GM21723 (cell line): ENCODE results near the gene MYH2.
"Not testable (repeated sequence)": the region's sequence is repeated elsewhere in the genome, so short reads cannot be mapped to it uniquely, and the experiment has no call there.

Source experiments
- ATAC-seq: cut with Tn5 transposase; IDR thresholded peaks from one replicate; pipeline ENCODE4 v1.9.1; 2021; ENCODE audit warnings: mild to moderate bottlenecking, moderate library complexity; ENCODE audit not compliant: unreplicated experiment

MYH2 gene

DNA sequence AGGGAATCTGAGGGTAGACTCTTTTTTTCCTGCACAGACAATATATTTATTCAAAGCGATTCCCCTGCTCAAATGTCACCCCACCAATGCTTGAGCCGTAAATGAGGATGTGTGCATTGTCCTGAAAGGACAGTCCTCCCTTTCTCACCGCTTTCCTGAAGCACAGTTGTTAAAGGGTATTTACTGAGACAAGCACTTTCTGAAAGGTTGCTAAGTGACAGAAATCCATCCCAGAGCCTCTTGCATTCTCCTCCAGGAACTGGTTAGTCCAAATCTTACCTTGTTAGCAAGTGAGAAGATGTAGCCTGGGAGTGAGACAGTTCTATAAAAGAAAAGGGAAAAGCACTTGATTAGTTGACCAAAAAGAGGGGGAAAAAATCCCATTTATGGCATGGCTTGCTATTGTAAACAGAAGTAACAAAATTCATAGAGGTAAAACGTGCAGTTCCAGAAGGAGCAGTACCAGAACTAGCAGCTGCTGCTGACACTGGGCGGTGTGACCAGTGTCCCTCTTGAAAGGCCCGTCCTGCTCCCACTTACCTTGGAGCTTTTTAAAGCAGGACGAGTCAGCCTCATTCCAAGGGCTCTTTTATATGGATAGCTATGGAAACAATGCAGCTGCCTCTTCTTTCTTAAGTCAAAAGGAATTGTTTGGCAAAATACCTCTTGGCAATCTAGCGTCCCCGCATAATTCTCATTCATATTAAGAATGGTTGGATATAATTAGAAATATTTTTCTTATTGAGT is at the start of gene MYH2:
TSS of gene MYH2 (minus strand) at position 563 of the 747 bp plus-strand sequence. CDS start 1,738 bp downstream, outside the sequence.
- no peak for ATAC-seq

DNA sequence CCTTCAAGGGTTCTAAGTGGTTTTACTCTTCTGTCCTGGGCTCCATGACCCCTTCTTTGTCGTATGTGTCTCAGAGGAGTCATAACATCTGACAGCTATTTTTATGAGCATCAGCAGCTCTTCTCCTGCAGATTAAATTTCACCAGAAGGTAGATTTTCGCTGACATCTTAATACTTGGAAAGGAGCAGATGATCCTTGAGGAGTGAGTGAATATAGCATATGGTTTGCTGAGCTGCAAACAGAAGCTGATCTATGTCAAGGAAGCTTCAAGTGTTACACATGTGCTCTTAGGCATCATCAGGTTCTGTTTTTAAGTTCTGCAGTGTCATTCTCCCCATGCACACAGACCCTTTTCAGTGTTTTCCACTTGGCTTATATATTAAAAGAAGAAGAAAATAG is 49.2 kb upstream of the MYH2 start:
- ATAC-seq: no peak

DNA sequence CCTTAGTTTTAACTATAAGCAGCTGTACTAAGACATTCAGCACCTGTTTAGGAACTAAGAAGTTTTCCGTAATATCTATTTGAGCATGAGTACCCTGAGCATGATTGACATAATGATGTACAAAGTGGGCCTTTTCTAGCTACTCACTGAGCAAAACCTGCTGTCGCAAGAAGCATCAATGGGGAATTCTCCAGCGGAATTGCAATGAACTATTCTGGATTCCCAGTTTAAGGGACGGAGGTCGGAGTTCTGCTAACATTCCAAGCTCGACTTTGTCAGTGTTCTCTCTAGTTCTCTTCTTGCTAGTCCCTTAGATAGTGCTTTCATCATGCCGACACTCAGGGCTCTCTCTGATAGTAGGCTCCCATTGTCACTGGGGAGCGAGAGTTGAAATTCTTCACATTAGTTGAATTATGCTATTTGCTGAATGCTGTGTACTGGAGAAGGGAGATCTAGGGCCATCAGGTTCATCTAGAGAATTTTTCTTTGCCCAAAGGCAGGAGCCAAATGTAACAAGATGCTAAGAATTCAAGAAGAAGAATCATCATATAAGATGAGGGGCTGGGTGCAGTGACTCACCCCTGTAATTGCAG is 40.2 kb upstream of the MYH2 start:
- no peak for ATAC-seq

DNA sequence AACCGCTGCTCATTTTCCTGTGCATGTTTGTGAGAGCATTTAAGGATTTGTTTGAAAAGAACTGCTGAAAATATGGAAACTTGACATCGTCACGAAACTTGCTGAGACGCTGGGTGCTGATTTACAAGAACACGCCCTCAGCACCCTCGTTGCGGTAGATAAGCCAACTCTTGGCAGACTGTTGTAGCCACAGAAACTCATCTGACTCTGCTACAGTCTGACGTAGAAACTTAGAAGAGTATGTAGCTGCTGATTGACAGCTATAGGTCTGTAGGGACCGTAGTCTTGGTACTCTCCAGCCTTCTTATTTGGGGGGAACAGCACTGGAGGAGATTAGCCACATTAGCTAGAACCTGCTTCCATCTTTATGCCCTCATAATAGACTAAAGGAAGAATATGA is 36.1 kb upstream of the MYH2 start:
- no peak for ATAC-seq

DNA sequence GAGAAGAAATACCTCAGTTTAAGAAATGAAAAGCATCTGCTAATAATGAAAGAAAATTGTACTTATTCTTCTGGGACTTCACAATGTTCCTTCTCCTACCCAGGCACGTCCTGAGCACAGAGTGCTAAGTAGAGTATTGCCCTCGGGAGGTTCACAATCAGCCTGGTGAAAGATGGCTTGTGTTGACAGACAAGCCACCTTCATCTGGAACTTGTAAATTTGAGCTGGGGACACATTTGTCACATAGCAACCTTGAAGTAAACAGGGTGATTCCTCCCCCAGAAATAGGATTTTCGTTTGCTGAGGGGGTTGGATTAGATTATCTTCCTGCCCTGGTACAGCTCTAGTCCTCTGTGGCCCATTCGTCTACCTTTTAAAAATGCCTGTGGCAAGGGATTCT is 34.4 kb upstream of the MYH2 start:
- ATAC-seq: no peak

DNA sequence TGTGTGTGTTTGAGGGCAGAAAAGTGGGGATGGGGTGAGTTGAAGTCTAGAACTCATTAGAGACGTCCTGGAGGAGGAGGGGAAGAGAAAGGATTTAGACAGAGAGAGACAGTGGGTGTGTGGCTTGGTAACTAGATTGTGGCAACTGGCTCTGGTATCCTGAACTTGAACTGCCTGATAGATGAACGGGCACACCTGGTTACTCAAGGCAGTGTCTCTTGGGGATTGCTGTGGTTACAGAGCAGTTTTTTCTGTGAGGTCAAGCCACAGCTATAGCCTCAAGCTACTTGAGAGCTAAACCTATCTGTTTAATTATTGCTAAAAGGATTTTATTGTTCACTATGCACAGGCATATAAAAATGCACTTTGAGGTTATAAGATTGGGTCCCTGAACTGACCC is 29.8 kb upstream of the MYH2 start:
- ATAC-seq: no peak

DNA sequence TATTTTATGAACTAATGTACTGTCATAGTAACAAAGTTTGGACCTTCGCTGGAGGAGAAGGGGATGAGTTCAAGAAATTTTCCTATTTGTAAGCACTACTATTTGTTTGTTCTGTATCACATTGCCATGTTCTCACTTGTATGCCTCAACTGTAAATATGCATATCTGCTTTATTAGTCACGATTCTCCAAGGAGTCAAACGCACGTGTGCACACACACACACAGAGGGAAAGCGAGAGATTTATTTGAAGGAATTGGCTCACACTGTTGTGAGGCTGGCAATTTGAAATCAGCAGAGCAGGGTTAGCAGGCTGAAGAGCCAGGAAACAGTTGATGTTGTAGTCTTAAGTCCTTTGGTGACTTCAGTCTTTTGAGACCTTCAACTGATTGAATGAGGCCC is 24.9 kb upstream of the MYH2 start:
- ATAC-seq: no peak

DNA sequence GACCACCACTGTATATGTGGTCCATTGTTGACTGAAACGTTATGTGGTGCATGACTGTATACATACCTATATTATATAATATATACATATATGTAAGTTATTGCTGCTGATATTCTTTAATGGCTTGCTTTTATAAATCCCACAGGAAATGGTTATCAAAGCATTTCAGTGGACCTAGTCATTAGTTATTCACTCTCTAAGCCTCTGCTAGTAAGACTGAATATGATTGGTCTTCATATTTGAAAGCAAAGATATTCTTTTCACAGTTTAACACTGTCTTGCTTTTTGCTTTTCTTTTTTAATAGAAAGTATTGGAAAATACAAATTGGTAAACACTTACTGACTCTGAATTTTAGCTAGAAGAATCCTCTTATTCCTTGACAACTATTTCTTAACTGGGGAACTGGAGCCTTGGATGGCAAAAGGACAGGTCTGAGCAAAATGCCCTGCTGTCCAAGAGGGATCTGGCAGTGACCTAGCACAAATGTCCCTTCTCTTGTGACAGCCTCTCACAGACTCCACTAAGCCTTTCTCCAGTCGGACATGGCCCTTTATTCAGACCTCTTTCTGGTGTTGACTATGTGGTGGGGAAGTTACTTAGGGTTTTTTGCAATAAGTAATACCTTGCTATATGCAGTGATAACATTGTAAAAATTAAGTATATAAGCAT is 14.7 kb upstream of the MYH2 start:
- no peak for ATAC-seq

DNA sequence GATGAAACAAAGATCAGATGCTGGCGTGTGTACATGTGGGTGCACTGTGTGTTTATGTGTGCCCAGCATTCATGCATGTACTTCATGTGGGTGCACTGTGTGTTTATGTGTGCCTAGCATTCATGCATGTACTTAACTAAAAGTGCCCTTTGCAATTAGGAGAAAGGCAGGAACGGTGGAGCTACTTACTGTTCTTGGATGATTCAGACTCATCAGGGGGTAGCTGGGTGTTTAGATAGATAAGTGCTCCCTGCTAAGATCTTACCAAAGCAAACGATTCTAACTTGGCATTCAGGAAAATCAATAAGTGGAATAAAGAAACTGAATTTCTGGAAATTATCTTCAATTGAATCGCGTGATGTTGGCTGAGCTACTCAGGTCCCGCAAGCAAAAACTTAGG is 8.6 kb upstream of the MYH2 start:
- ATAC-seq: no peak

DNA sequence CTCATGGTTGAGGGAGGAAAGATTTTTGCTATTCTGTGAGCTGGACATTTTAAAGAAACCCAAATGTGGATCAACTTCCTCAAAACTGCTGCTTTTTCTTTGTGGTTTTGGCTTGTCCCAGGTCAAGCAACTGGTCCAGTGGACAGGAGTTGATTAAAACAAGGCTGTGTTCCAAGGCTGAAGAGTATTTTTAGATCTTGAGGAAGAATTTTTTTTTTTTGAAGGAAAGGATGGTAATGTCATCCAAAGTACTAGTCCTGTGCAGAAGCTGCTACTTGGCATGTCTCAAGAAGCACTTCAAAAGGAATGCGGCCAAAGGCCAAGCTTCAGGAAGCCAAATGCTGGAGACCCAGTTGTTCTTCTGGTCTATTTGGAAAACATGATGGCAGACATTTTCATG is 8.0 kb upstream of the MYH2 start:
- no peak for ATAC-seq

DNA sequence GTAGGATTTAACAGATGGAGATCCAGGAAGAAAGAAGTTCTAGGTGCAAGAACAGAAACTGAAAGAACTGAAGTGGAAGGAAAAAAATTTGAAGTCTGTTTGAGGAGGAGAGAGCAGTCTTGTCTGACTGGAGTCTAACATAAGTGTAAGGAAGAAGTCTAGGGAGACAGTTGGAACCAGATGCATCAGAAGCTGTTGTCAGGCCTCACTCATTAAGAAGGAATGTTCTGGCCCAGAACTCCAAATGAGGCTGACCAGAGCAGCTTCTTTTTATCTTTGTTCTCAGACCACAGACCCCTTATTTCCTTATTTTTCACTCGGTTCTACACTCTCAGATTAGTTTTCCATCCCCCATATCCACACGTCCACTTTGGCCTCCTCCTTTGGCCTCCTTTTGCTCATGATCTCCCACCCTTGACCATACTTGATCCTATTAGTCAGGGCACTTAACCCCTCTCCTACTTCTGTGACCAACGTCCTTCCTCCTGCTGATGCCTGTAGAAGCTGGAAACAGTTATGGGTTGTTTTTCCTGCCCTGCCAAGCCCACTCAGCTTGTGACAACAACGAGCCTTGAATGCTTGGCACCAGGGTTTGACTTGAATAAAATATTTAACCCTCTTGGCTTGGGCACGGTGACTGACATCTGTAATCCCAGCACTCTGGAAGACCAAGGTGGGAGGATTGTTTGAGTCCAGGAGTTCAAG is 7.0 kb upstream of the MYH2 start:
- ATAC-seq: no peak

DNA sequence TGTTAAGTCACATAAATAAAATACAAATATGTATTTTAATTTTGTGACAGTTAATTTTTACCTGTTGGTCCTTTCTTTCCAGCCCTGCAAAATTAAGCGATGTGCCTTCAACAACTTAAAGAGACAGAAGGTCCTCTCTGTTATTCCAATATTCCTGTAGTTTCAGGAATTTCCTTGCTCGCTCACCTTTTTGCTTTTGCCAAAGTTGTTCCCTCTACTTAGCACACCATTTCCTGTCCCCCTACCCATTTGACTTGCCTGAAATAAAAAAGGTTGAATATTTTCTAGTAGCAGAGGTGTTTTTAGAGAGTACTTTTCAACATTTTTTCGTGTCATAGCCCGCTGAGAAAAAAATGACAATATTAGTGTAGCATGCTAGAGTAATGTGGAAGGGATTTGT is 556 bp upstream of the MYH2 start:
- no peak for ATAC-seq

DNA sequence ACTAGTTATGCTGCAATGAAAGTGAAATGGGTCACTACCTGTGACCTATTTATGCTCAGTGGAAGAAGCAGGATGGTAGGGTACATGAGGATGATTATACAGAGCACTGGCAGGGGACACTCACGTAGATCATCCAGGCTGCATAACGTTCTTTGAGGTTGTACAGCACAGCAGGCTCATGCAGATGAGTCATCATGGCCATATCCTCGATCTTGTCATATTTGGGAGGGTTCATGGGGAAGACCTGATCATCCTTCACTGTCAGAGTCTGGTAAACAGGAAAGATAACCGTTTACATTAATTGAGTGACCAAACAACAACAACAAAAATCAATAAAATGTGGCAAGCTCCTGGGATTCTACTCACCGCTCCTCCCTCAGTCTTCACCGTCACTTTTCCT is 2.1 kb downstream of the MYH2 start:
- ATAC-seq: no peak

DNA sequence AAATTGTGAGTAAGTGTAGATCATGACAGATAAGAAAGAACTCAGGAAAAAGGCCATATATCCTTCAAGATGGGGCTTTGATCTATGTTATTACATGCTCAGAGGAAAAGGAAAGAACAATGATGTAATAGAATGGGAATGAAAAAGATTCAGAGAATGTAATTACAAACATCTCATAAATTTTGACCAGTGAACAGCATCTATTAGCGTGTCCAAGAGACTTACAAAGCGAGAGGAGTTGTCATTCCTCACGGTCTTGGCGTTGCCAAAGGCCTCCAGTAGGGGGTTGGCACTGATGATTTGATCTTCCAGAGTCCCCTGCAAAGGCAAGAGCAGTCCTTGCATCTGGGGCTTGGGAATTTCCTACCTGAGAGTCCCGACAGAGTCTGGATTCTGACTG is 6.0 kb downstream of the MYH2 start:
- not testable (repeated sequence) for ATAC-seq

DNA sequence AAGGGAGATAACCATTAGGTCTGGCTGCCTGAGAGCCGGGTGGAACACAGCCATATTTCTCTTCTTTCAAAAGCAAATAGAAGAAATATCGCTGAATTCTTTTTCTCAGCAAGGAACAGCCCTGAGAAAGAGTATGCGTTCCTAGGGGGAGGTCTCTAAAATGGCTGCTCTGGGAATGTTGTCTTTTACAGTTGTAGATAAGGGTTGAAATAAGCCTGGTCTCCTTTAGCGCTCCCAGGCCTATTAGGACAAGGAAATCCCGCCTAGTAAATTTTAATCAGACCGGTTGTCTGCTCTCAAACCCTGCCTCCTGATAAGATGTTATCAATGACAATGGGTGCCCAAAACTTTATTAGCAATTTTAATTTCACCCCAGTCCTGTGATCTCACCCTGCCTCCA is 8.3 kb downstream of the MYH2 start:
- not testable (repeated sequence) for ATAC-seq

DNA sequence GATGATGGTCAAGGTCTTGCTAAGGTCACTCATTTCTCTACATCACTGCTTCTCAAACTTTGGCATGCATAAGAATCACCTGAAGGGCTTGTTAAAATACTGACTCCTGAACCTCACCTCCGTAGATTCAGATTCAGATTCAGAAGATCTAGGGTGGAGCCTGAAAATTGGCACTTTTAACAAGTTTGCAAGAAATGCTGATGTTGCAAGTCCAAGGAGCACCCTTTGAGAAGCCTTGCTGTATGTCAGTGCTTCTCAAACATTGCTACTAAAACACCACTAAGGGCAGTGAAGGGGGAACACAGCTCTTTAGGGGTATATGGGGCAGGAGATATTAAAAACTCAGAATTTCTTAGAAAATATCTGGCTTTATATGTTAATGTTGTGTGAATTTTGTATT is 17.4 kb downstream of the MYH2 start:
- ATAC-seq: no peak

DNA sequence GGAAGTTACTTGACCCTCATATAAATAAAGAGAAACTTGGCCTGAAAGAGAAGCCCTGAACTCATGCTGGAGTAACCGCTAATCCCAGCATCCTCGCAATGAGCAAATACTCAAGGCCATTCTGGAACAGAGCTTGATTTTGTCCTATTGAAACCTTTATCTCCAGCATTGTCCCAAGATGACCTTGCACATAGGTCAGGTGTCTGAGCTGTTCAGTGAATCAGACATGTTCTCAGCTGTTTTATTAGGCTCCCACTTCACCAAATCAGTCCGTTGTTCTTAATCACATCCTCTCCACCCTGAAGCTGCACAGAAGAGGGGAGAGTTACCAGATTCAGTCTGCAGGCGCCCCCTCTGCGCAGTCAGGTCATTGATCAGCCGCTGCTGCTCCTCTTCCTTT is 22.0 kb downstream of the MYH2 start:
- ATAC-seq: no peak

DNA sequence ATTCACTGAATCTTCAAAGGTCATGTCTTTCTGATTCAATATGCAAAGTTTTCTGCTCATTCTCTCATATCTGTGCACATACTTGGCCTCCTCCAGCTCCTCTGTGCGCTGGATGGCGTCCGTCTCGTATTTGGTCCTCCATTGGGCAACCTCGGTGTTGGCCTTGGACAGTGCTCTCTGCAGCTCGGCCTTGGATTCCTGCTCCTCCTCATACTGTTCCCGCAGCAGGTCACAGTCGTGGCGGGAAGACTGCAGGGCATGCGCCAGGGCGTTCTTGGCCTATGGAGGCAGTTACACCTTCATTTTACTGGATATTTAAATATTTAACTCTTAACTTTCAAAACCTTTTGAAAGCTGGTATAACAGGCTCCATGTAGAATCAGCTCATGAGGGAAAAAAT is 22.9 kb downstream of the MYH2 start:
- ATAC-seq: no peak

DNA sequence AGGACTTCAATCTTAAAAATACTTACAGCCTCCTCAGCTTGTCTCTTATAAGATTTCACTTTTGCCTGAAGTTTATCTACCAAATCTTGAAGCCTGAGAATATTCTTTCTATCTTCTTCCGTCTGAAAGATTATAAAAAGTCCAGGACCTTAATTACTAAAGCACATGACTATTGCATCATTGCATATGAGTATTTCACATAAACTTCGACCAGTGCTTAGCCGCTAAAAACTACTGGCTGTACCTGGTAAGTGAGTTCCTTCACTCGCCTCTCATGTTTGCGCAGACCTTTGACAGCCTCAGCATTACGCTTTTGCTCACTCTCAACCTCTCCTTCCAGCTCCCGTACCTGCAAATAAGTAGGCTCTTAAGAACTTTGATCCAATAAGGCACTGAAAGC is 26.4 kb downstream of the MYH2 start:
- no peak for ATAC-seq

DNA sequence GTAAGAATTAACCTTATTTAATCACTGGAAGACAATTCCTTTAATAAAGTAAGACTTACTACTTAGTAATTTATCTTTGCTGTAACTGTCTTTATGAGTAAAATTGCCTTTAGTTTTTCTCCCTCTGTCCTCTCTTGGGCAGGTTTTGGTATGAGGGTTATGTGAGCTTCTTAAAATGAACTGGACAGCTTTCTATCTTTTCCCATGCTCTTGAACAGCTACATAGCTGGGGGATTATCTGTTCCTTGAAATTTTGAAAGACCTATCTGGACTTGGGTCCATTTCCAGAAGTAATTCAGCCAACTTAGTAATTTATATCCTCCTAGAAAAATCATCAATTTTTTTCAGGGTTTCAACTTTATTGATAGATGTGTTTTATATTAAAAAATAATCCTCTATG is 27.5 kb downstream of the MYH2 start:
- no peak for ATAC-seq

DNA sequence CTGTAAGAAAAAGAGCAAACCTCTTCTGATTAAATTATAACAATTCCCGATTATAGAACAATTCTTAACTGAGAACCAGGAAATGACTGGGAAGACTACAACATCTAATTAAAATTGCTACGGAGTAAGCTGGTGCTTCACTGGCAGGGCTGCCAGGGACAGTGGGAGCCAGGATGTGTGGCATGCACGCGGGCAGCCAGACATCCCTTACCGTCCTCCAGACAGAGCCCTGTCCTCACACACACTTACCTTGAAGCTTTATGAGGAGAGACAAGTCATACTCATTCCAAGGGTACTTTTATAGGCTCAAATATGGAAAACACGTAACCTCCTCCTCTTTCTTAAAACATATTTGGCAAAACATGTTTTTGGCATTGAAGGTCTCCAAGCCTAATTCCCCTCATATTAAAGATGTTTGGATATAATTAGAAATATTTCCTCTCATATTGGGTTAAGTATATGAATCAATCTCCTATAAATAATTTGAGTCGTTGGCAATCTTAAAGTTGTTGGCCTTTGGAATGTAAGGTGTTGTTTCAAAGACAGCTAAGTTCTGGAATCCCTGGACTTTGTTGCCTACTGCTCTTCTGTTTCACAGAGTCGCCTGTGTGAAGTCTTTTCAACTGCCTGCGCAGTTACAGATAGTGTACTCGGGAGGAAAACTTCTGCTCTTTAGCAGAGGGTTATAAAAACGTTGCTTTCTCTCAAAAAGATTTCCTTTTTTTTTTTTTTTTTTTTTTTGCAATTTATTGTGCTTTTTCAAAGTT is 31.0 kb downstream of the MYH2 start, which contains the start of gene MYH1:
TSS of gene MYH1 (minus strand) at position 272 of the 767 bp plus-strand sequence. CDS start 1,900 bp downstream, outside the sequence.
- no peak for ATAC-seq
